GM12874 (cell line): ENCODE results near the gene KRTAP10-12.
"Not testable (repeated sequence)": the region's sequence is repeated elsewhere in the genome, so short reads cannot be mapped to it uniquely, and the experiment has no call there.

Experiments used
- CTCF ChIP-seq: IDR thresholded peaks from 2 replicates; pipeline ENCODE4 v1.5.1; 2011; ENCODE audit warnings: low read depth, mild to moderate bottlenecking, control low read depth, low read length, moderate library complexity; ENCODE audit not compliant: insufficient read depth

KRTAP10-12 gene

GRCh38 chr21:44697172-44697810 lies at the start of gene KRTAP10-12:
TSS of gene KRTAP10-12 (plus strand) at chr21:44697172. CDS start at chr21:44697202, 30 bp downstream.
- TF ChIP-seq CTCF, result not testable (repeated sequence)

GRCh38 chr21:44647222-44647552 lies 49.8 kb upstream of the KRTAP10-12 start:
- TF ChIP-seq CTCF, result no peak

- no peak for TF ChIP-seq CTCF
Observed at GRCh38 chr21:44648557-44649311, 48.2 kb upstream of the KRTAP10-12 start.

- no peak for TF ChIP-seq CTCF
Observed at GRCh38 chr21:44649521-44650100, 47.4 kb upstream of the KRTAP10-12 start.

- TF ChIP-seq CTCF, result no peak
Observed at GRCh38 chr21:44650265-44650972, 46.6 kb upstream of the KRTAP10-12 start.

- no peak for TF ChIP-seq CTCF
Observed at GRCh38 chr21:44650973-44651675, 45.8 kb upstream of the KRTAP10-12 start.
